HEK293T (cell line): Measurements from ENCODE around the gene KMT5C.
"Not testable (repeated sequence)": the region's sequence is repeated elsewhere in the genome, so short reads cannot be mapped to it uniquely, and the experiment has no call there.

Source experiments
- CTBP1 ChIP-seq: fragments of 450-650 bp; IDR thresholded peaks from 2 replicates; pipeline ENCODE4 v1.6.1; 2016; ENCODE audit warnings: borderline replicate concordance
- FOXM1 ChIP-seq: fragments of 450-650 bp; IDR thresholded peaks from 2 replicates; pipeline ENCODE4 v1.6.1; 2017; ENCODE audit warnings: mild to moderate bottlenecking, borderline replicate concordance
- SP1 ChIP-seq: fragments of 450-650 bp; IDR thresholded peaks from 2 replicates; pipeline ENCODE4 v1.6.1; 2017

DNA sequence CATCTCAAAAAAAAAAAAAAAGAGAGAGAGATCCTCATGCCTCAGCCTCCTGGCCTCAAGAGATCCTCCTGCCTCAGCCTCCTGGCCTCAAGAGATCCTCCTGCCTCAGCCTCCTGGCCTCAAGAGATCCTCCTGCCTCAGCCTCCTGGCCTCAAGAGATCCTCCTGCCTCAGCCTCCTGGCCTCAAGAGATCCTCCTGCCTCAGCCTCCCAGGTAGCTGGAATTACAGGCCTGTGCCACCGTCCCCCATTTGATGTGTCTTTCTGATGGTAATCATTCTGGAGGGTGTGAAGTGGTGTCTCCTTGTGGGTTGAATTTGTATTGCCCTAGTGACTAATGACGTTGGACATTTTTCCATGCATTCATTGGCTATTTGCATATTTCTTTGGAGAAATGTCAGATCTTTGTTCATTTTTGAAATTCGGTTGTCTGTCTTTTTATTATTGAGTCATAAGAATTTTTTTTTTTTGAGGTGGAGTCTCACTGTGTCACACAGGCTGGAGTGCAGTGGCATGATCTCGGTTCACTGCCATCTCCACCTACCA lies 10.8 kb upstream of the KMT5C start:
- TF ChIP-seq SP1, FOXM1, CTBP1: not testable (repeated sequence)
